Measurements from ENCODE around the gene COL17A1.

COL17A1 gene

GRCh38 chr10:104085801-104086400 lies at the start of gene COL17A1:
COL17A1 (minus strand) TSS chr10:104085880; CDS start chr10:104080673, 5,207 bp downstream.
- no peak for DNase-seq

DNA sequence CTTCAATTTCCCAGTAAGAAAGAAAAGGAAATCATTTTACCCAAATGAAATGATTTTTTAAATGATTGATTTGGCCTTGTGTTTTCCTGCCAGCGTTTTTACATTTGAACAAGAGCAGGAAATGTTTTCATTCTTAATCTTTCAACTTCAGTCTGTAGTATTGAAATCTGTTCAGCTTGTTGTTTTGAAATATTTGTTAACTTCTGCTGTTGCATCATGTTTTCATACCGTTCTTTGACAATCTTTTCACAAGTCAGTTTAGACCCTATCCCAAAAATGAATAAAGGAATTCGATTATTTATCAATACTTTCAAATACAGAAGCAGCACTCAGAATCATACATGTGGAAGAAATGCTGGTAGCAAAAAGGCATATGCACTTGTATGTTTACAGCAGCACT lies 44.4 kb upstream of the COL17A1 start:
- no peak for DNase-seq

GRCh38 chr10:104128214-104128613 lies 42.5 kb upstream of the COL17A1 start:
- DNase-seq: no peak

- DNase-seq: no peak
Measured at GRCh38 chr10:104127411-104127810, 41.7 kb upstream of the COL17A1 start.

DNA sequence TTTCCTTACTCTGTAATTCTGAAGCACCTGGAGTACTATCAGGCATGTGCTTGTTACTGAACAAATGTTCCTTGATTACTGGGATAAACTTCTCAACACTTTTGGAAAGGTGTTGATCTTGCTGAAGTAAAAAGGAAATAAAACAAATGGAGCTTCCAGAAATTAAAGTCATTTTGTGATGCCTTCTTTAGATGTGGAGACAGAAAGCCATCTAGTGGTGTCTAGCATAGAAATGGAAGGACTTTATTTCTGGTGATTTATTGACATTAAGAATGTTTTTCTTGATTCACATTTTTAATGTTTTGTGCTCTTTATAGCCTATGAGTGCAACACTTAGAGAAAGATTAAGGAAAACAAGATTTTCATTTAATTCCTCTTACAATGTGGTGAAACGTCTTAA lies 37.7 kb upstream of the COL17A1 start:
- no peak for DNase-seq

GRCh38 chr10:104122225-104123107 lies 36.8 kb upstream of the COL17A1 start:
- DNase-seq: peak; percentile 36

GRCh38 chr10:104121485-104122224 lies 36.0 kb upstream of the COL17A1 start, which contains the start of gene SFR1:
SFR1 (plus strand) TSS chr10:104122171; CDS start chr10:104122184, 13 bp downstream.
- DNase-seq: peak; percentile 99

GRCh38 chr10:104120903-104121484 lies 35.3 kb upstream of the COL17A1 start:
- DNase-seq: peak; percentile 97

DNA sequence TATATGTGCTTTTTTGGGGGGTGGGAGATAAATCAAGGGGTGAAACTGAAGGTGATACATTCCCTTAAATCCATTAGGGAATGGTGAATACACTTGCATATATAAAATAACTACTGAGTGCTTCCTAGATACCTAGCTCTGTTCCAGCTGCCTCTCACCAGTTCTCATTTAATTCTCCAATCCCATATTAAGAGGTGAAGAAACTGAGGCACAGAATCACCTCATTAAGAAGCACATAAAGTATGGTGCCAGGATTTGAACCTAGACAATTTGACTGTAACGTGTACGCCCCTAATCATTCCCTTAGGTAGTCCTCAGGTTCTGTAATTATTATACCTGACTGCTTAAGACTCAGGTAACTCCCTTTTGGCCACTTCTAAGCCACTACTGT lies 34.8 kb upstream of the COL17A1 start:
- DNase-seq: no peak

DNA sequence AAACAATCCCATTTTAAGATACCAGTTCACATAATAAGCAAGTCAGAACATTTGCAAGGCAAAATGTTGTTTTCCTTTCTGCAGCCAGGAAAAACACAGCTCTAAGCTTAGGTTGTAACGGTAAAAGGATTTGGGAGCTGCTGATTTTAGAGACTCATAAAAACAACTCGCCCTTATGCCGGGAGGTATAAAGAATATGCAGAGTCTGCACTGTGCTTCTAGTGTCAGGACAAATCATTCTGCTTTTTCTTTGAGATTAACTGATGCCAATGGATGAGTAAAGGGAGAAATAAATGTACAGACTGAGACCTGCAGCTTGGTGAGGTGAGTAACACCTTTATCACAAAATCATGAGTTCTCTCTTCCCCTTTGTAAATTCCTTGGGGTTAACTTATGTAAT lies 34.3 kb upstream of the COL17A1 start:
- DNase-seq: no peak

GRCh38 chr10:104117839-104118323 lies 32.2 kb upstream of the COL17A1 start:
- DNase-seq: no peak

DNA sequence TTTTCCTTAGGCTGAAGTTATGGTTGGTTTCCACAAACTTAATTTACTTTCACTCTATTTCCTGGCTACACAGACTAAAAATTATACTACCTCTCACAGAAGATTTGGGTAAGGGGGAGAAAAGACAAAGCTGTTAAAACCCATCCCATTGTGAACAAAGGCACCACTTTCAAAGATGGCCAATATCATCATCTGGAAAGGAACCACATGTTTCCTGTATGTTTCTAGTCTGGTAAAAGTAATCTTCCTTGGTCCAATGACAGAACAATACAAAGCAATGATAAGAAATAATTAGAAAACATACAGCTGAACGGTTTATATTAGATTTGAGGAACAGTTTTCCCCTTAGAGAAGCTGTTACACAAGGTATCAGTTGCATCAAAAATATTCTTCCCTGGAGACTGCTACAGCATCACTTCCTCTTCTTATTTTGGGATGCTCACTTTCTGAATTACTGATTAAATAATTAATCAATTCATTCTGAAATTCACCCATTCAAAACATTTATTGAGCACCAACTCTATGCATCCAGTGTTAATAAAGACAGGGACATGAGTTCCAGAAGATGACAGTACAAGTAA lies 27.8 kb upstream of the COL17A1 start:
- DNase-seq: peak; percentile 11

DNA sequence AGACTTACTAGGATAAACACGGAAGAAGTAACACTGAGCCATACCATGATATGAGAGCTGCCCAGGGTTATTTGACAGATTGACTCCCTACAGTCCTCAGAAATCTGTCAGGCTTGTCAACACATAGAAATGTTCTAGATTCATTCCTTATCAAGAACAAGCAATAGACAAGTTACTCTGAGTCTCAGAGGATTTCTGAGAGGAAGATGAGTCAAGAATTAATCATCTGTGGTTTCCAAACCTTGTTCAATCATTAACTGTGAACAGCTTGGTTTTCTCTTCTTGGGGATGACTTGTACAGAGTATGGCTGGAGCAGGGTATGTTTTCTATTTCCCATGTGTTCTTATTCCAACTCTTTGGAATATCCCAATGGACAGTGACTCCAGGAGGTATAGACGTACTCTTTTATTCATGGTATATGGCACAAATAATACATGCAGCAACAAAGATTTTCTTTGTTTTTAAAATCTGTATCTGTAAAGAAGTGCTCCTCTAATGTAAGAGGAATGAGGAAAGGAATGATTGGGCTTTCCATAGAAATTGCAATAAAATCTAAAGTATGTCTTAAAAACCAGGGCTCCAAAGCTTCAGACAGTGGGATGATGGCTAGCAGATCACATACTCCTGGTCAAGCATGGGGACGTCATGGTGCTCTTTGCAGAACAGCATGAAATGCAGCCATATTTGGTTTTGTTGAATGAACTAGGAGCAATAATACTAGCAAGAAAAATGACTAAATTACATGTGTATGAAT lies 24.4 kb upstream of the COL17A1 start:
- peak; percentile 76 for DNase-seq

- no peak for DNase-seq
Measured at GRCh38 chr10:104104926-104105325, 19.2 kb upstream of the COL17A1 start.

DNA sequence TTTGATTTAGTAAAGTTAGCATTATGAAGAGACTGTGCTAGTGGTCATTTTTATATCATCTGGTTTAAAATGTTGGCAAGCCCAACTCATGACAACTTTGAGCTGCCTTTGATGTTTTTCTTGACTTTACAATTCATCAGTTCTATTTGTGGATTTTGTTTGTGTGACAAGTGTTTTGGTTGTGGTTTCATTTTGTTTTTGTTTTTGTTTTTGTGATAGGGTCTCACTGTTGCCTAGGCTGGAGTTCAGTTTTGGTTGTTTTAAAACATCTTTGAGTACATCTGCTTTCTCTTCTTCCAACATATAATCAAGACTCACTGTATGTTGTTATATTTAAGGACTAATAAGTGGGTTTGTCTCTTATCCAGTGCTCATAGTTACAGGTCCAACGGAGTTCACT lies 18.7 kb upstream of the COL17A1 start:
- no peak for DNase-seq

- DNase-seq: no peak
Measured at GRCh38 chr10:104103956-104104355, 18.3 kb upstream of the COL17A1 start.

DNA sequence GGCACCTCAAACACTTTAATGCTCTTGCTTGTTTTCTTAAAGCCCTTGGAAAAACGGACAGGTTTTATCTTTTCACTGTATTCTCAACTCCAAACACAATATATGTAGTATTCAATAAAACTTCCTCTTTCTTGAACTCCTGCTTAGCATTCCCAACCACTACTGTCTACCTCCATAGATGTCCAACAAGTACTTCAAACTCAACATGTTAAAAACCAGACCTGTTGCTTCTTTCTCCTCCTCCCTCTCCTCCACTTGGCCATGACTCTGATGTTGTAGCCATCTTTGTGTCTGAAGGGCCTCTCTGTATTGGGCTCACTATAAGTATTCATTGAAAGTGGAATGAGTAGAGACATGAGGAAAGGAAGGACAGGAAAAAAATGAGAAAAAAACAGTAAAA lies 16.2 kb upstream of the COL17A1 start:
- DNase-seq: no peak

GRCh38 chr10:104100795-104101194 lies 15.1 kb upstream of the COL17A1 start:
- no peak for DNase-seq

GRCh38 chr10:104099941-104100340 lies 14.3 kb upstream of the COL17A1 start:
- DNase-seq: no peak

DNA sequence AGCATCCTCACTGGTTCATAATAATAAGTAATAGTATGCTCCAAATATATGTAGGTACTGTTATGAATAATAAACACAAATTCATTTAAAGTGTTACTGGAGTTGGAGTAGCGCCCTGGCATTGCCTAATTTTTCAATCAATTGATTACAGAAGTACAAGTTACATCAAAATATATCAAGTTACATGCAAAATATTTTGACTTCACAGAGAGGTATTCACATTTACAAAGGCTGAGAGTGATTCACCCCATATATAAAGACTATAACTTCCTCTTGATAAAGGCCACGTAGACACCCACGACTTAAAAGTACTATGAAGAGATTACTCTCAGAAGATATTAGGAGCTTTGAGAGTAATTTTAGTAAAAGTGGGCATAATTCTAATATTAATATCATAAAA lies 13.6 kb upstream of the COL17A1 start:
- peak; percentile 12 for DNase-seq

GRCh38 chr10:104098358-104098925 lies 12.8 kb upstream of the COL17A1 start:
- no peak for DNase-seq

Data from suppressor macrophage treated with lipopolysaccharide for 4 hours (primary cell).